BLaER1 treated with 17β-estradiol and CSF1 and Interleukin-3, amounts not matched to agents 10 nM and 100 nM (cell line): ENCODE measurements around the gene HOGA1.
A peak's percentile ranks its signal among the peaks of the same experiment; 100 is the strongest.

Source experiments
- H3K27ac ChIP-seq, 11 experiments: shearing (Covaris generic); formaldehyde crosslinking; 2 replicates each; pipeline ENCODE4 v1.8.1; 2022
- H3K27me3 ChIP-seq, 11 experiments: shearing (Covaris generic); formaldehyde crosslinking; 2 replicates each; pipeline ENCODE4 v1.8.1; 2022
- H3K36me3 ChIP-seq, 11 experiments: shearing (Covaris generic); formaldehyde crosslinking; 2 replicates each; pipeline ENCODE4 v1.8.1; 2022
- H3K4me1 ChIP-seq, 10 experiments: shearing (Covaris generic); formaldehyde crosslinking; 2 replicates each; pipeline ENCODE4 v1.8.1; 2022
- H3K4me2 ChIP-seq, 11 experiments: shearing (Covaris generic); formaldehyde crosslinking; 2 replicates each; pipeline ENCODE4 v1.8.1; 2022
- H3K4me3 ChIP-seq, 10 experiments: shearing (Covaris generic); formaldehyde crosslinking; 2 replicates each; pipeline ENCODE4 v1.8.1; 2022
- H3K9ac ChIP-seq, 11 experiments: shearing (Covaris generic); formaldehyde crosslinking; 2 replicates each; pipeline ENCODE4 v1.8.1; 2022
- H3K9me3 ChIP-seq, 11 experiments: shearing (Covaris generic); formaldehyde crosslinking; replicated peaks in 1 of 11; 2 replicates each; pipeline ENCODE4 v1.8.1; 2022
- H4K20me1 ChIP-seq, 11 experiments: shearing (Covaris generic); formaldehyde crosslinking; 2 replicates each; pipeline ENCODE4 v1.8.1; 2022
- Cebpa-rat ChIP-seq, 11 experiments: shearing (Covaris generic); IDR thresholded peaks; 2 replicates each; pipeline ENCODE4 v1.8.1; 2022

The HOGA1 gene

GRCh38 chr10:97582169-97582568 lies 2.0 kb upstream of the HOGA1 start:
- no peak for TF ChIP-seq Cebpa-rat (IDR thresholded peaks at IDR 0.05)
- Histone ChIP-seq H3K36me3 (no peaks in the 10 kb centered on the region), H3K4me2 (no peak overlapping the region), H3K9me3 (no peaks in the 10 kb centered on the region), H3K27ac (no peak overlapping the region), H3K27me3 (no peaks in the 10 kb centered on the region), H3K9ac (no peak overlapping the region), H4K20me1 (no peaks in the 10 kb centered on the region; a peak in 1 of 22 replicates), H3K4me3 (no peak overlapping the region), H3K4me1 (no peaks in the 10 kb centered on the region)

DNA sequence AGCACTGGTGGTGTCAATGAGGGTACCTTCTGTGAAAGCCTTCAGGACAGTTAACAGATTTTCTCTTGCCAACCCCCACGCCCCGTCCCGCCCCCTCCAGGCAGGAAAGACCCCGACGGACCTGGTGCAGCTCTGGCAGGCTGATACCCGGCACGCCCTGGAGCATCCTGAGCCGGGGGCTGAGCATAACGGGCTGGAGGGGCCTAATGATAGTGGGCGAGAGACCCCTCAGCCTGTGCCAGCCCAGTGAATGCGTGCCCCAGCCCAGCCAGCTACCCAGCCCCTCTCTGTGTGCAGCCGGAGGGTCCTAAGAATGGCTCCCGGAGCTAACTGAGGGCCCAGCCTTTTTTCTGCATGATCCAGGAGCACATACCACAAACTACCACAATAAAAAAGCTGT lies 713 bp upstream of the HOGA1 start:
- Histone ChIP-seq H3K4me3 (no peak overlapping the region), H4K20me1 (no peaks in the 10 kb centered on the region; a peak in 1 of 22 replicates), H3K27ac (no peak overlapping the region), H3K9ac (no peak overlapping the region), H3K27me3 (no peaks in the 10 kb centered on the region), H3K9me3 (no peaks in the 10 kb centered on the region), H3K4me1 (no peaks in the 10 kb centered on the region), H3K4me2 (no peak overlapping the region), H3K36me3 (no peaks in the 10 kb centered on the region)
- no peak for TF ChIP-seq Cebpa-rat (IDR thresholded peaks at IDR 0.05)

- Histone ChIP-seq H3K9me3 (no peaks in the 10 kb centered on the region), H3K27ac (no peak overlapping the region)
Measured at GRCh38 chr10:97584798-97585438, 729 bp downstream of the HOGA1 start.

DNA sequence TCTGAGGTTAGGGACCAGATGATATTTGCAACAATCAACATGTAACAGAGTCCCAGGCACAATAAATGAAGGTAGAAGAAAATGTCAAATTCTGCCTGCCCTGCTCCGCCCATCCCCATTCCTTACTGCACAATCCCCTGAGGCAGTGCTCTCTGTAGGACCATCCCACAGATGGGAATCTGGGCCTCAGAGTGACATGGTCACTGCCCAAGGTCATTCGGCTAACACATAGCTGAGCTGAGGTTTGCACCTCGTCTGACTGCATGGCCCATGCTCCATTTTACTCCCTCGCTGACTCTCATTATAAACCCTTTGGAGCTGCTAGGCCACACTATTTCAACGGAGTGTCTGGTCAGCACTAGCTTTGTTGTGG lies 1.2 kb downstream of the HOGA1 start:
- Histone ChIP-seq H4K20me1 (no peaks in the 10 kb centered on the region; a peak in 1 of 22 replicates), H3K4me2 (0 out of 22 replicates have a peak overlapping the region, but pooled peaks of 1 of the 11 experiments have one; percentile 19), H3K9ac (no peak overlapping the region), H3K9me3 (no peaks in the 10 kb centered on the region), H3K27me3 (no peaks in the 10 kb centered on the region), H3K27ac (no peak overlapping the region), H3K4me3 (no peak overlapping the region), H3K36me3 (no peaks in the 10 kb centered on the region), H3K4me1 (no peaks in the 10 kb centered on the region)
- no peak for TF ChIP-seq Cebpa-rat (IDR thresholded peaks at IDR 0.05)

More at GRCh38 chr10:97584798-97585438, 729 bp downstream of the HOGA1 start:
- H3K4me1 ChIP-seq, result no peaks in the 10 kb centered on the region
- no peaks in the 10 kb centered on the region; a peak in 1 of 22 replicates for H4K20me1 ChIP-seq
- 0 out of 22 replicates have a peak overlapping the region, but pooled peaks of 1 of the 11 experiments have one; percentile 19 for H3K4me2 ChIP-seq
- no peaks in the 10 kb centered on the region for H3K36me3 ChIP-seq
- H3K9ac ChIP-seq, result no peak overlapping the region
- H3K4me3 ChIP-seq, result no peak overlapping the region
- no peak for TF ChIP-seq Cebpa-rat (IDR thresholded peaks at IDR 0.05)
- no peaks in the 10 kb centered on the region for H3K27me3 ChIP-seq

- no peak overlapping the region for H3K4me2 ChIP-seq
- H3K36me3 ChIP-seq, result no peaks in the 10 kb centered on the region
- H3K27ac ChIP-seq, result no peak overlapping the region
- H3K4me3 ChIP-seq, result no peak overlapping the region
- H4K20me1 ChIP-seq, result no peaks in the 10 kb centered on the region
- no peak for TF ChIP-seq Cebpa-rat (IDR thresholded peaks at IDR 0.05)
- H3K9ac ChIP-seq, result no peak overlapping the region
- peaks cover 0 to 12% (median 0%) of the 10 kb centered on the region in 10 experiments; a peak in 3 of 20 replicates for H3K4me1 ChIP-seq
- no peaks in the 10 kb centered on the region for H3K27me3 ChIP-seq
- H3K9me3 ChIP-seq, result no peaks in the 10 kb centered on the region
Measured at GRCh38 chr10:97587183-97587582, 3.0 kb downstream of the HOGA1 start.

GRCh38 chr10:97589479-97589878 lies 5.3 kb downstream of the HOGA1 start, which contains the start of gene C10orf62:
C10orf62 (plus strand) TSS chr10:97589721; CDS start chr10:97589898, 177 bp downstream.
- H3K4me2 ChIP-seq, result 0 out of 22 replicates have a peak within 1 kb of the TSS, but pooled peaks of 1 of the 11 experiments have one; percentile 1
- no peak within 1 kb of the TSS for H3K9ac ChIP-seq
- H3K4me1 ChIP-seq, result peaks cover 0 to 12% (median 0%) of the 10 kb centered on the region in 10 experiments; a peak in 3 of 20 replicates
- no peaks in the 10 kb centered on the region for H4K20me1 ChIP-seq
- H3K36me3 ChIP-seq, result no peaks in the 10 kb centered on the region
- H3K4me3 ChIP-seq, result no peak within 1 kb of the TSS
- no peak for TF ChIP-seq Cebpa-rat (IDR thresholded peaks at IDR 0.05)
- H3K27me3 ChIP-seq, result no peaks in the 10 kb centered on the region
- no peak within 1 kb of the TSS for H3K27ac ChIP-seq
- H3K9me3 ChIP-seq, result no peaks in the 10 kb centered on the region

DNA sequence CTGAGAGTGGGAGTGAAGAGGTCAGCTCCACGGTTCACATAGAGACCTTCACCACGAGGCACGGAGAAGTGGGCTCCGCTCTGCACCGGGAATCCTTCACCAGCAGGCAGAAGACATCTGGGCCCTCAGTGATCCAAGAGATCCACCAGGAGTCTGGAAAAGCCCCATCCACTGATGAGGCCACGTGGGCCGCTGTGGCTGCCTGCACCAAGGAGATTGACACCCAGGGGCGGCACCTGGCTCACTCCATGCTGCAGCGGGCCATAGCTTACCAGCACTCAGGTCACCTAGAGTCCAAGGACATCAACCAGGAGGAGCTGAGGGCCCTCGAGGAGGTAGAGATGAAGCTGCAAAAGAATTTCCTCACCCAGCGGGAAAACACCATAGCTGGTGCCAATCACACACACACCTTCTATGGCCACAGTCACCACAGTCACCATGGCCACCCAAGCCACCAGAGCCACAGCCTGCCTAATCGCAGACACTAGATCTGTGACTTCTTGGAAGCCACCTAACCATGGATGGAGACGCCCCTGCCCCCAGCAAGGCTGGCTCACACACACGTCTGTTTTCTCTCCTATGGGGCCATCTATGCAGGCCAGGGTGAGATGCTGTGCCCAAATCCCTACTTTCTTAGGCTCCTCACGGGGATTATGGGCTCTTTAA lies 6.0 kb downstream of the HOGA1 start:
- Histone ChIP-seq H3K9me3 (no peaks in the 10 kb centered on the region), H3K27me3 (no peaks in the 10 kb centered on the region), H3K4me2 (0 out of 22 replicates have a peak overlapping the region, but pooled peaks of 1 of the 11 experiments have one; percentile 1), H3K27ac (no peak overlapping the region), H4K20me1 (no peaks in the 10 kb centered on the region), H3K36me3 (no peaks in the 10 kb centered on the region), H3K9ac (no peak overlapping the region), H3K4me1 (peaks cover 0 to 12% (median 0%) of the 10 kb centered on the region in 10 experiments; a peak in 3 of 20 replicates), H3K4me3 (no peak overlapping the region)
- TF ChIP-seq Cebpa-rat (IDR thresholded peaks at IDR 0.05), result no peak

DNA sequence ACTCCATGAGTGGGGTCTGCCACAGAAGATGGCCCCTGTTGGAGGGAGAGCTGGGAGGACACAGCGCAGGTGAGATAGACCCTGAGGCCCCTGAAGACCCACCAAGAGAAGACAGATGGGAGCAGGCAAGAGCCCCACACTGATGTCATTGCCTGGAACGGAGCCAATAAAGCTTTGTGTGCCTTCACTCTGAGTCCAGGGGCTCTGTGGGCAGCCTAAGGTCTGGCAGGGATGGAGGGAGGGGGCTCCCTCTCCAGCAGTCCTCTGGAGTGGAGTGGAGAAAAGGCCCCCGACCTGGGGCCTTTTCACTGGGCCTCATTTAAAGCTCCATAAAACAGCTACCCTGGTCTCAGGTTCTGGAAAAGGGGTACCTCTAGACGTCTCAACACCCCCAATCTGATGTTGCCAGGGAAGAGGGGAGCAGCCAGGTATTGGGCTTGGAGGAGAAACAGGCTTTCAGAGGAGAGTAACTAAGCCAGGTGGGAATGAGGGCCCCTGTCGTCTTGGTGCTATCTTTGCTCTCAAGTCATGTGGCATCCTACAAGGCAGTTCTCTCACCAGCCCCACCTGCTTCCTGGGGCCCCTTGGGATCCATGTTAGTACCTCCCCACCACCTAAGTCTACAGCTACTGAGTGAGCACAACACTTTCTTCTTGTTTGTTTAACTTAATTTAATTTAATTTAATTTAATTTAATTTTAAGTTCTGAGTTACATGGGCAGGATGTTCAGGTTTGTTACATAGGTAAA lies 6.7 kb downstream of the HOGA1 start:
- Histone ChIP-seq H3K4me1 (peaks cover 0 to 12% (median 0%) of the 10 kb centered on the region in 10 experiments; a peak in 3 of 20 replicates), H3K4me3 (no peak overlapping the region), H3K27me3 (no peaks in the 10 kb centered on the region), H3K27ac (no peak overlapping the region), H3K4me2 (0 out of 22 replicates have a peak overlapping the region, but pooled peaks of 1 of the 11 experiments have one; percentile 1), H3K9ac (no peak overlapping the region), H3K36me3 (no peaks in the 10 kb centered on the region), H4K20me1 (no peaks in the 10 kb centered on the region), H3K9me3 (no peaks in the 10 kb centered on the region)
- no peak for TF ChIP-seq Cebpa-rat (IDR thresholded peaks at IDR 0.05)

GRCh38 chr10:97593421-97593820 lies 9.2 kb downstream of the HOGA1 start:
- Histone ChIP-seq H3K27me3 (no peaks in the 10 kb centered on the region), H3K27ac (no peak overlapping the region), H3K9ac (no peak overlapping the region), H3K4me1 (peaks cover under 1 to 17% (median 6%) of the 10 kb centered on the region in 10 experiments; a peak in 14 of 20 replicates), H4K20me1 (no peaks in the 10 kb centered on the region; a peak in 1 of 22 replicates), H3K9me3 (no peaks in the 10 kb centered on the region), H3K4me2 (no peak overlapping the region), H3K36me3 (no peaks in the 10 kb centered on the region), H3K4me3 (no peak overlapping the region)
- TF ChIP-seq Cebpa-rat (IDR thresholded peaks at IDR 0.05), result no peak
